ENCODE measurements around the gene CLASP1. TPM values are rescaled to one million over a fixed set of nuclear protein-coding genes. Genes with fewer than 3 reads are reported as not detected.
A peak's percentile ranks its signal among the peaks of the same experiment; 100 is the strongest.

The CLASP1 gene
- total RNA-seq, 4 donors from 2014 or later = 14.1 to 110 (median 55.9) TPM

- DNase-seq = no peak
- Histone ChIP-seq H3K4me1 (no peaks in the 10 kb centered on the region), H3K27me3 (no peaks in the 10 kb centered on the region), H3K4me3 (no peak overlapping the region), H3K9me3 (no peaks in the 10 kb centered on the region), H3K27ac (no peak overlapping the region), H3K36me3 (no peaks in the 10 kb centered on the region)
- TF ChIP-seq CTCF (IDR thresholded peaks at IDR 0.05) (no peak), POLR2A (IDR thresholded peaks at IDR 0.05) (no peak)
- intact Hi-C loops (cut with DNase I; ENCODE audit: low total_unique reads) = no loop called here
Observed at GRCh38 chr2:121289271-121289670, 360.0 kb downstream of the CLASP1 start.

- Histone ChIP-seq H3K36me3 (no peaks in the 10 kb centered on the region), H3K27ac (no peak overlapping the region), H3K9me3 (no peaks in the 10 kb centered on the region), H3K4me1 (no peaks in the 10 kb centered on the region), H3K4me3 (no peak overlapping the region), H3K27me3 (no peaks in the 10 kb centered on the region)
- no peak for DNase-seq
- intact Hi-C loops (cut with DNase I; ENCODE audit: low total_unique reads) = no loop called here
- TF ChIP-seq CTCF (IDR thresholded peaks at IDR 0.05) (no peak), POLR2A (IDR thresholded peaks at IDR 0.05) (no peak)
Observed at GRCh38 chr2:121288454-121289231, 360.6 kb downstream of the CLASP1 start.

- H3K4me1 ChIP-seq = no peaks in the 10 kb centered on the region
- H3K4me3 ChIP-seq = no peak overlapping the region
- DNase-seq = no peak
- no peaks in the 10 kb centered on the region for H3K36me3 ChIP-seq
- peaks cover 0 to 3% of the 10 kb centered on the region in 2 donors for H3K27me3 ChIP-seq
- H3K9me3 ChIP-seq = no peaks in the 10 kb centered on the region
- H3K27ac ChIP-seq = no peak overlapping the region
- intact Hi-C loops (cut with DNase I; ENCODE audit: low total_unique reads) = no loop called here
- TF ChIP-seq CTCF (IDR thresholded peaks at IDR 0.05) (no peak), POLR2A (IDR thresholded peaks at IDR 0.05) (no peak)
Observed at GRCh38 chr2:121287956-121288355, 361.3 kb downstream of the CLASP1 start.

Small RNAs within 50 kb of the gene (small RNA-seq; reads per million reads assigned to genes)
- gene RF00019 (not detected), gene RNU4ATAC (151 reads per million, percentile 95 among the genes with 10 or more reads in this experiment)

Other genes with a start within 250 kb of the CLASP1 start
- under 1 TPM in 1 of 4 donors, not detected in 3; under 0.01 TPM for gene RNU4ATAC, start 118.6 kb downstream of the CLASP1 start, total RNA-seq
- gene NIFK, start 87.4 kb upstream of the CLASP1 start, total RNA-seq = 10 to 100 TPM; 21.2 to 61.2 (median 39.4) TPM
- 10 to 100 TPM; 54.3 to 93.8 (median 82.1) TPM for gene TSN, start 106.2 kb upstream of the CLASP1 start, total RNA-seq